K562 treated with DMSO at 1 percent for 24 hours (cell line): ENCODE data around the gene HSFY1. TPM values are rescaled to one million over a fixed set of nuclear protein-coding genes. Genes with fewer than 3 reads are reported as not detected.

ENCODE experiments used
- total RNA-seq: library from RNA; unstranded; fragments of 300-600 nt; gene quantifications from 2 replicates; pipeline ENCODE4 v1.2.3, GENCODE V29; 2022; ENCODE audit warnings: low read depth; ENCODE audit not compliant: insufficient read depth

Gene HSFY1
- total RNA-seq, result not detected in 2 replicates

GRCh38 chrY:18546420-18546819, at the start of gene HSFY1:
HSFY1 (plus strand) TSS chrY:18546720; CDS start chrY:18546788, 68 bp downstream.

Other genes starting within 250 kb of the HSFY1 start
- not detected in 2 replicates for gene HSFY2, start 227.0 kb downstream of the HSFY1 start, total RNA-seq